HG03457 (cell line): ENCODE measurements around the gene CALN1.
"Not testable (repeated sequence)": the region's sequence is repeated elsewhere in the genome, so short reads cannot be mapped to it uniquely, and the experiment has no call there.

Source experiments
- ATAC-seq: cut with Tn5 transposase; IDR thresholded peaks from one replicate; pipeline ENCODE4 v1.9.1; 2021; ENCODE audit warnings: moderate number of reproducible peaks; ENCODE audit not compliant: unreplicated experiment

Gene CALN1

GRCh38 chr7:71766016-71766415 lies 646.1 kb downstream of the CALN1 start:
- ATAC-seq = no peak

- no peak for ATAC-seq
Measured at GRCh38 chr7:71761336-71761735, 650.8 kb downstream of the CALN1 start.

- no peak for ATAC-seq
Measured at GRCh38 chr7:71754828-71755227, 657.3 kb downstream of the CALN1 start.

GRCh38 chr7:71753956-71754664 lies 658.0 kb downstream of the CALN1 start:
- ATAC-seq = no peak

GRCh38 chr7:71753236-71753635 lies 658.9 kb downstream of the CALN1 start:
- no peak for ATAC-seq

- ATAC-seq = no peak
Measured at GRCh38 chr7:71752171-71752935, 659.8 kb downstream of the CALN1 start.

- no peak for ATAC-seq
Measured at GRCh38 chr7:71750290-71750689, 661.8 kb downstream of the CALN1 start.

- ATAC-seq = no peak
Measured at GRCh38 chr7:71746006-71746405, 666.1 kb downstream of the CALN1 start.

- no peak for ATAC-seq
Measured at GRCh38 chr7:71740174-71740560, 672.0 kb downstream of the CALN1 start.

- no peak for ATAC-seq
Measured at GRCh38 chr7:71739520-71740173, 672.5 kb downstream of the CALN1 start.

GRCh38 chr7:71737931-71738540 lies 674.1 kb downstream of the CALN1 start:
- ATAC-seq = not testable (repeated sequence)

- ATAC-seq = no peak
Measured at GRCh38 chr7:71735961-71736556, 676.1 kb downstream of the CALN1 start.

GRCh38 chr7:71733107-71733870 lies 678.8 kb downstream of the CALN1 start:
- no peak for ATAC-seq

- no peak for ATAC-seq
Measured at GRCh38 chr7:71731740-71732139, 680.4 kb downstream of the CALN1 start.
